ENCODE measurements around the gene ATAD1. TPM values are rescaled to one million over a fixed set of nuclear protein-coding genes. Genes with fewer than 3 reads are reported as not detected.

ATAD1 gene
- total RNA-seq, 1 experiment from 2014 or later: 15.7 TPM

- ChIA-PET POLR2A (ENCODE audit: unreplicated experiment) (interaction anchor here (0.9 to 1.1 kb wide), 2 partner anchors 16 to 28 kb away, joined by 3 to 4 read pairs; partner anchors contain the start of gene ATAD1), CTCF (no interaction called here)
- peak overlapping the region; percentile 50; the same call in 1 of the 2 replicates for H3K4me3 ChIP-seq (ENCODE audit: low read length)
These were observed 27.6 kb upstream of the ATAD1 start for GRCh38 chr10:87845624-87845998.

DNA sequence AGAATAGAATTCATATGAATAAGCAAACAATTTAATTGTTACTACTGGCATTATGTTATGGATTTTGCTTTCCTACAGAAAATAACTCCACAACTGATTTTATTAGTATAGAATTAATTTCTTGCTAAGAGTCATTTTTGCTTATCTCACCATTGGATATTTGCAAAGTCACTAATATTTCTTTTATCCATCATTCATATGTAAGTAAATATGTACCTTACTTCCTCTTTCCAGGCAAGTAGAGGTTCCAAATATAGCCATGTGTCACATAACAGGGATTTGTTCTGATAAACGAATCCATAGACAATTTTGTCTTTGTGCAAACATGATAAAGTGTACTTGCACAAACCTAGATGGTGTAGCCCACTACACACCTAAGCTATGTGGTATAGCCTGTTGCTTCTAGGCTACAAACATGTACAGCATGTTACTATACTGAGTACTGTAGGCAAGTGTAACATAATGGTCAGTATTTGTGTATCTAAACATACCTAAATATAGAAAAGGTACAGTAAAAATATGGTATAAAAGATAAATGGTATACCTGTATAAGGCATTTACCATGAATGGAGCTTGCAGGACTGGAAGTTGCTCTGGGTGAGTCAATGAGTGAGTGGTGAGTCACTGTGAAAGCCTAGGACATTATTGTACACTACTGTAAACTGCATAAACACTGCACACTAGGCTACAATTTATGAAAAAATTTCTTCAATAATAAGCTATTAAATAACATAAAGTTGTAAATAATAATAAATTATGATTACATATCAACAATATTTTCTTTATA lies 27.0 kb upstream of the ATAD1 start:
- DNase-seq (peak; percentile 75), ATAC-seq (peak; percentile 66)
- Histone ChIP-seq H3K27me3 (ENCODE audit: low read length) (no peaks in the 10 kb centered on the region), H3K9ac (ENCODE audit: low read length) (peak overlapping the region; percentile 80), H3K79me2 (ENCODE audit: low read length) (no peaks in the 10 kb centered on the region), H3K4me2 (ENCODE audit: low read length) (peak overlapping the region; percentile 54), H3K9me2 (replicated peaks; ENCODE audit: low read length) (no peaks in the 10 kb centered on the region), H2AFZ (ENCODE audit: low read length) (no peak overlapping the region), H3K27ac (ENCODE audit: low read length) (peak overlapping the region; percentile 98), H3K4me1 (ENCODE audit: insufficient read depth, low read length) (peaks cover 64% of the 10 kb centered on the region), H3K4me3 (ENCODE audit: low read length) (peak overlapping the region; percentile 25; the same call in 1 of the 2 replicates), H4K20me1 (ENCODE audit: low read length) (no peaks in the 10 kb centered on the region), H3F3A (ENCODE audit: low read length, unreplicated experiment) (peaks cover 14% of the 10 kb centered on the region), H3K36me3 (ENCODE audit: low read depth, low read length) (no peaks in the 10 kb centered on the region), H3K9me3 (ENCODE audit: low read length) (no peaks in the 10 kb centered on the region)
- no TSS peak for BruUV-seq (replicated peaks)
- no peak for TF ChIP-seq EZH2 (IDR thresholded peaks at IDR 0.05; ENCODE audit: low read length, unreplicated experiment)
- TF ChIP-seq, protein P1, sequence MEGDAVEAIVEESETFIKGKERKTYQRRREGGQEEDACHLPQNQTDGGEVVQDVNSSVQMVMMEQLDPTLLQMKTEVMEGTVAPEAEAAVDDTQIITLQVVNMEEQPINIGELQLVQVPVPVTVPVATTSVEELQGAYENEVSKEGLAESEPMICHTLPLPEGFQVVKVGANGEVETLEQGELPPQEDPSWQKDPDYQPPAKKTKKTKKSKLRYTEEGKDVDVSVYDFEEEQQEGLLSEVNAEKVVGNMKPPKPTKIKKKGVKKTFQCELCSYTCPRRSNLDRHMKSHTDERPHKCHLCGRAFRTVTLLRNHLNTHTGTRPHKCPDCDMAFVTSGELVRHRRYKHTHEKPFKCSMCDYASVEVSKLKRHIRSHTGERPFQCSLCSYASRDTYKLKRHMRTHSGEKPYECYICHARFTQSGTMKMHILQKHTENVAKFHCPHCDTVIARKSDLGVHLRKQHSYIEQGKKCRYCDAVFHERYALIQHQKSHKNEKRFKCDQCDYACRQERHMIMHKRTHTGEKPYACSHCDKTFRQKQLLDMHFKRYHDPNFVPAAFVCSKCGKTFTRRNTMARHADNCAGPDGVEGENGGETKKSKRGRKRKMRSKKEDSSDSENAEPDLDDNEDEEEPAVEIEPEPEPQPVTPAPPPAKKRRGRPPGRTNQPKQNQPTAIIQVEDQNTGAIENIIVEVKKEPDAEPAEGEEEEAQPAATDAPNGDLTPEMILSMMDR (conservative IDR thresholded peaks at IDR 0.05; ENCODE audit: low read depth, low read length): no peak
- TF ChIP-seq EZH2phosphoT487 (IDR thresholded peaks at IDR 0.05; ENCODE audit: borderline replicate concordance, low read length): no peak
- ChIA-PET POLR2A (ENCODE audit: unreplicated experiment) (interaction anchor here (0.9 to 1.1 kb wide), 2 partner anchors 17 to 27 kb away, joined by 3 to 4 read pairs; partner anchors contain the start of gene ATAD1), CTCF (no interaction called here)
- intact Hi-C loops (cut with micrococcal nuclease): no loop called here

More at GRCh38 chr10:87845624-87845998, 27.6 kb upstream of the ATAD1 start:
- Histone ChIP-seq H3K79me2 (ENCODE audit: low read length) (no peaks in the 10 kb centered on the region), H3K27me3 (ENCODE audit: low read length) (no peaks in the 10 kb centered on the region), H3F3A (ENCODE audit: low read length, unreplicated experiment) (peaks cover 14% of the 10 kb centered on the region), H3K4me2 (ENCODE audit: low read length) (peak overlapping the region; percentile 84), H3K9me2 (replicated peaks; ENCODE audit: low read length) (no peaks in the 10 kb centered on the region), H3K9me3 (ENCODE audit: low read length) (no peaks in the 10 kb centered on the region), H4K20me1 (ENCODE audit: low read length) (no peaks in the 10 kb centered on the region), H3K9ac (ENCODE audit: low read length) (peak overlapping the region; percentile 80), H3K4me1 (ENCODE audit: insufficient read depth, low read length) (peaks cover 64% of the 10 kb centered on the region), H3K36me3 (ENCODE audit: low read depth, low read length) (no peaks in the 10 kb centered on the region), H2AFZ (ENCODE audit: low read length) (no peak overlapping the region), H3K27ac (ENCODE audit: low read length) (peak overlapping the region; percentile 98)
- BruUV-seq (replicated peaks): no TSS peak
- TF ChIP-seq, protein P1 (conservative IDR thresholded peaks at IDR 0.05; ENCODE audit: low read depth, low read length): no peak
- TF ChIP-seq EZH2 (IDR thresholded peaks at IDR 0.05; ENCODE audit: low read length, unreplicated experiment) (no peak), EZH2phosphoT487 (IDR thresholded peaks at IDR 0.05; ENCODE audit: borderline replicate concordance, low read length) (no peak)
- intact Hi-C loops (cut with micrococcal nuclease): no loop called here
- ATAC-seq (0 out of 2 replicates have a peak, but pooled peaks have one; percentile 5), DNase-seq (no peak)

GRCh38 chr10:87843714-87844113 lies 25.7 kb upstream of the ATAD1 start:
- intact Hi-C loops (cut with micrococcal nuclease): loop anchor here (2.0 kb wide), 1 partner anchor 25 kb away; the partner anchor contains the start of gene ATAD1
- H3K27ac ChIP-seq (ENCODE audit: low read length): peak overlapping the region; percentile 98

More at GRCh38 chr10:87843714-87844113, 25.7 kb upstream of the ATAD1 start:
- Histone ChIP-seq H3F3A (ENCODE audit: low read length, unreplicated experiment) (peaks cover 14% of the 10 kb centered on the region), H3K36me3 (ENCODE audit: low read depth, low read length) (no peaks in the 10 kb centered on the region), H4K20me1 (ENCODE audit: low read length) (no peaks in the 10 kb centered on the region), H3K4me1 (ENCODE audit: insufficient read depth, low read length) (peaks cover 59% of the 10 kb centered on the region), H3K9me3 (ENCODE audit: low read length) (no peaks in the 10 kb centered on the region), H3K4me2 (ENCODE audit: low read length) (0 out of 2 replicates have a peak overlapping the region, but pooled peaks have one; percentile 54), H3K79me2 (ENCODE audit: low read length) (no peaks in the 10 kb centered on the region), H3K9ac (ENCODE audit: low read length) (no peak overlapping the region), H2AFZ (ENCODE audit: low read length) (no peak overlapping the region), H3K4me3 (ENCODE audit: low read length) (no peak overlapping the region), H3K9me2 (replicated peaks; ENCODE audit: low read length) (no peaks in the 10 kb centered on the region), H3K27me3 (ENCODE audit: low read length) (no peaks in the 10 kb centered on the region)
- no TSS peak for BruUV-seq (replicated peaks)
- TF ChIP-seq EZH2 (IDR thresholded peaks at IDR 0.05; ENCODE audit: low read length, unreplicated experiment): no peak
- no peak for TF ChIP-seq EZH2phosphoT487 (IDR thresholded peaks at IDR 0.05; ENCODE audit: borderline replicate concordance, low read length)
- ChIA-PET POLR2A (ENCODE audit: unreplicated experiment) (no interaction called here), CTCF (no interaction called here)
- ATAC-seq (no peak), DNase-seq (no peak)

Data from PC-3 (cell line).